ENCODE results near the gene CDK15. TPM values are rescaled to one million over a fixed set of nuclear protein-coding genes. Genes with fewer than 3 reads are reported as not detected.

The CDK15 gene
- total RNA-seq, 1 experiment from 2014 or later = 0.27 TPM

GRCh38 chr2:201939453-201939941, 133.2 kb downstream of the CDK15 start:
- in situ Hi-C loops (cut with HindIII; ENCODE audit: low pct_unique_long_range_greater_than_20kb, low sequenced_read_pairs) = no loop called here
- no peak for DNase-seq (ENCODE audit: low read depth)

- in situ Hi-C loops (cut with HindIII; ENCODE audit: low pct_unique_long_range_greater_than_20kb, low sequenced_read_pairs) = no loop called here
- no peak for DNase-seq (ENCODE audit: low read depth)
These were observed 136.2 kb downstream of the CDK15 start for GRCh38 chr2:201942531-201942930.

Other genes with a start within 250 kb of the CDK15 start
- 37.5 and 60.1 TPM in 2 replicates for gene TMEM237, start 163.0 kb upstream of the CDK15 start, total RNA-seq (2014; rRNA removed; shearing (Covaris generic); ENCODE audit: low replicate concordance)
- not detected in 2 replicates for gene MPP4, start 107.9 kb upstream of the CDK15 start, total RNA-seq (2014; rRNA removed; shearing (Covaris generic); ENCODE audit: low replicate concordance)
- gene ALS2, start 25.6 kb upstream of the CDK15 start, total RNA-seq (2014; rRNA removed; shearing (Covaris generic); ENCODE audit: low replicate concordance) = 18.0 and 19.0 TPM in 2 replicates
- gene FZD7, start 227.3 kb downstream of the CDK15 start, total RNA-seq (2014; rRNA removed; shearing (Covaris generic); ENCODE audit: low replicate concordance) = 83.2 and 92.1 TPM in 2 replicates